Cerebellar cortex (tissue), 1 donor: Measurements from ENCODE around the gene RHD.
"Not testable (repeated sequence)": the region's sequence is repeated elsewhere in the genome, so short reads cannot be mapped to it uniquely, and the experiment has no call there.

Experiments used
- DNase-seq: peaks from one replicate; pipeline ENCODE4 v3.0.0-alpha.2; 2015; ENCODE audit warnings: low spot score

Gene RHD

DNA sequence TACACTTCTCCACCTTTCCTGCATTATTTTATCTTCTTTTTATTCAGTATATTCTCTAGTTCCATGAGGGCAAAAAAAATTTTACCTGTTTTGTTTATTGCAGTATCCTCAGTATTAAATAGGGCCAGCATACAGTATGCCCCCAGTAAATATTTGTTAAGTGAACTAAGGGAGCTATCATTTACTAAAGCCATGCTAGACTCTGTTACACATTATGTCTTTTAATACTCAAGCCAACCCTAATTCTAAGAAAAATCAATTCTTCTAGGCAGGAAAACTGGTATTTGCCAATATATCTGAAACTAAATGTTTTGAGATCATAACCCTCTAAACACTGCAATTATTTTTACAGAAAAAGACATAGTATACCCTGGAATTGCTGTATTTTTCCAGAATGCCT lies 84.1 kb downstream of the RHD start:
- no peak for DNase-seq

DNA sequence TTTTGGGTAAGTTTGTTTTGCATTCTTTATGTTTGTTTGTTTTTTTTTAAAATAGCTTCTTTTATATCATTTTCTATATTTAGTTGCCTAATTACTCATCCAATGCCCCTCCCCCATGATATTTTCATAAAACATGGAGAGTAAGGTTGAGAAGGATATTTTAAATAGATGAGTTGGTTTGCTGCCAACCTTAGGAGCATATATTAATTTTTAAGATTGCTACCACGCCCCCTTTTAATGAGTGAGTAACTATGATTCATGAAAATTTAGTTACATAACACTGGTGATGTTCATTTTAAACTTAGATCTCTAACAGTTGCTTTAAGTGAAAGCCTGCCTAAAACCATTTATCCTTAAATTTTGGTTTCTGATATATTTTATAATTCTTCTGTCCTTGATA lies 84.5 kb downstream of the RHD start:
- DNase-seq: no peak

DNA sequence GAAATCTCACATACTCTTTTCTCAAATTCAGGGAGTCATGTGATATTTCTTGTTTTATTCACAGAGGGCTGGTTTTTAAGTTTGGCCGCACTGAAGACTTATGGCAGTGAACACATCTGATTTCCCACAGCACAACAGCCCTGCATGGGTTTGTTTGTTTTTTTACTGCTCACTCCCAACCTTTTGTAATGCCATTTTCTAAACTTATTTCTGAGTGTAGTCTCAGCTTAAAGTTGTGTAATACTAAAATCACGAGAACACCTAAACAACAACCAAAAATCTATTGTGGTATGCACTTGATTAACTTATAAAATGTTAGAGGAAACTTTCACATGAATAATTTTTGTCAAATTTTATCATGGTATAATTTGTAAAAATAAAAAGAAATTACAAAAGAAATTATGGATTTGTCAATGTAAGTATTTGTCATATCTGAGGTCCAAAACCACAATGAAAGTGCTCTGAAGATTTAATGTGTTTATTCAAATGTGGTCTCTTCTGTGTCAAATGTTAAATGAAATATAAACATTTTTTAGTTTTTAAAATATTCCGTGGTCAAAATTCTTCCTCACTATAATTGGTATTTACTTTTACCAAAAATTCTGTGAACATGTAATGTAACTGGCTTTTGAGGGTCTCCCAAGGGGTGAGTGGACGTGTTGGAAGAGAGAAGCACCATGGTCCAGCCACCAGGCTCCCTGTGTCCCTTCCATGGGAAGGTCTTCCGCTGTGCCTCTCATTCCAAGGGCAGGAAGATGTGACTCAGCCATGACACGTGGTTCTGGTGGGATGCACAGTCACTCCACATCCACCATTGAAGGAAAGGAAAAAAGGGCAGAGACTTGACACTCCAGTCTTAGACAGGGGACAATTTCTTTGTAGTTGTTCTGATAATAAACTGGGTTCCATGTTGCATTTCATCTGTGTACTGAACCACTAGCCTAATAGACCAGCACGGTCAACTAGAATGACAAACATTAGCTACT lies 88.6 kb downstream of the RHD start:
- DNase-seq: no peak

DNA sequence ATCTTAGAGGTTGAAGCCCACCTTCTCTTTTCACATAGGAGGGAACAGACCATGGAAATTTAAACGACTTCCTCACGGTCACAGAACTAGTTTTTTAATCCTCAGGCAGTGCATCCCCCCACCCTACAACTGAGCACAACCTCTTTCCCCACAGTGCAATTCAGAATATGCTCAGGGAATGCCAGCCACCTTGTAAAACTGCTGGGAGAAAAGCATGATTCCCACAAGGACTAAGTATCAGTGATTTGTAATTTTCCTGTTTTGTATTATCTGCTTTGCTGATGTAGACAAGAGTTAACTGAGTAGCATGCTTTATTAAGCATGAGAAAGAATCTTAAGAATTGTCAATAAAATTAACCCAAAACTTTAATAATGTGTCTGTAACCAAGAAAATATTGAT lies 89.6 kb downstream of the RHD start:
- DNase-seq: no peak

DNA sequence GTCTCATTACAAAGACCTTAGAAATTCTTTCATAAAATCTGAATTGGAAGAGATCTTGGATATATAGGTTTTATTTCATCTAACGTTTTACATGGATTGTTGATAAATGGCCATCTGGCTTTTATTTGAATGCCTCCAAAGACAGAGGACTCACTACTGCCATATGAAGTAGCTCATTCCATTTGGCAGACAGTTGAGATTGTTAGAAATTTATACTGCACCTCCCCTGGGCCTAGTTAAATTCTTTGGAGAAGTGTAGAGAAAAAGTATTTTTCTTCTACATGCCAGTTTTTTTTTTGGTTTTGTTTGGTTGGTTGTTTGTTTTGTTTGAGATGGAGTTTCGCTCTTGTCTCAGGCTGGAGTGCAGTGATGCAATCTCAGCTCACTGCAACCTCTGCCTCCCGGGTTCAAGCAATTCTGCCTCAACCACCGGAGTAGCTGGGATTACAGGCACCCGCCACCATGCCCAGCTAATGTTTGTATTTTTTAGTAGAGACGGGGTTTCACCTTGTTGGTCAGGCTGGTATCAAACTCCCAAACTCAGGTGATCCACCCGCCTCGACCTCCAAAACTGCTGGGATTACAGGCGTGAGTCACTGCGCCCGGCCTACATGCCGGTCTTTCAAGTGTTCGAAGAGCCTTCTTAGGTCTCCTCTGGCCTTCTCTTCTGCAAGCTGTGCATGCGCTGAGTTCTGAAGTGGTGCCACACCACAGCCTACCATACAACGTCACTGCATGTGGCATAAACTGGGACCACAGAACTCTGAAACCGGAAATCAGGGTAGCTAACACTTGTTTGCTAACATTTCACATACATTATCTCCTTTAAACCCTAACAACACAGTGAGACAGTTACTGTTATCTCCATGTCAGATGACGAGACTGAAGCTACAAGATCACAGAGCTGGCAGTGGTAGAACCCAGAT lies 90.6 kb downstream of the RHD start:
- DNase-seq: not testable (repeated sequence)

DNA sequence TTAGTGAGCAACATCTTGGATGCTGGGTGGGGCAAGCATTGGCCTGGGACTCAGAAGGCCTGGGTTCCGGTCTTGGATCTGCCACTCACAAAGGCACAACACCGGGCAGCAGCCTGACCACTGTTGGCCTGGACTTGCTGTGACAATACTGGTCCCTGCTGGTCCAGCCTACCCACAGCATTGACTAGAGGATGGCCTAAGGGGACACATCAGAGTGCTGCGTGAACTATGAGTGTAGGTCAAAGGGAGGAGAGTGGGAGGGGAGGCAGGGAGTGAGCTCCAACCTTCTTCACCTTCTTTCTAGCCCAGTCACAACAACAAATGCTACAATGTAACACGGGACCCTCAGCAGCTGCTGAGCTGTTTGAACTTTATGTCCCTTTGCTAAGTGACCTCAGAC lies 96.9 kb downstream of the RHD start:
- DNase-seq: no peak

DNA sequence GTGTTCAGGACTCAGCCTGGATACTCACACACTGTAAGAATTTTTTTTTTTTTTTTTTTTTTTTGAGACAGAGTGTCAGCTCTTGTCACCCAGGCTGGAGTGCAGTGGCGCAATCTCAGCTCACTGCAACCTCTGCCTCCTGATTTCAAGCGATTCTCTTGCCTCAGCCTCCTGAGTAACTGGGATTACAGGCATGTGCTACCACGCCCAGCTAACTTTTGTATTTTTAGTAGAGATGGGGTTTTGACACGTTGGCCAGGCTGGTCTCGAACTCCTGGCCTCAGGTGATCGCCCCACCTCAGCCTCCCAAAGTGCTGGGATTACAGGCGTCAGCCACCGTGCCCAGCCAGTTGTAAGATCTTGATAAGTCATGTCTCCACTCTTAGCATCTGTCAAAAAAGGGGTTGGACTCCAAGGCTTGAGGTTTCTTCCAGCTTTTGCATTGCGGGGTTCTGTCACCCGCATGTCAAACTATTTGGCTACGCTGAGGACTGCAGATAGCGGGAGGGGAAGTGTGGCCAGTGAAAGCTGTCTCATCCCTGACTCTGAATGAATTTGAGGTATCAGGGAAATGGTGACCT lies 97.5 kb downstream of the RHD start:
- not testable (repeated sequence) for DNase-seq

DNA sequence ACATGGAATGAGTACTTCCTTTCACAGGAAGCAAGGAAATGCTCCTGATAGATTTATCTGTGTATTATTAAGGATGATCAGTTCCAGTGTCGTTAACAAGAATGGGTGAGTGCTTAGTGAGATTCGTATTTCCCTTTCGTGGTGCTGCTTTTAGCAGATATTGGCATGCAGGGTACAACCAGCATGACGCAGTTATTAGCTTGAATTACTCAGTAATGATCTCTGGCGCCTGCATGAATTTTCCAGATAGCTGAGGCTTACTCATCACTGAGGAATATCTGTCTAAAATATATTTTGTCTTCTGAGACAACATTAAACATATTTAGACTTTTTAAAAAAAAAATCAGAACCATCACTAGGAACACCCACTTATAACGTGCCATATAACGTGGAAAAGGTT lies 99.4 kb downstream of the RHD start:
- not testable (repeated sequence) for DNase-seq

DNA sequence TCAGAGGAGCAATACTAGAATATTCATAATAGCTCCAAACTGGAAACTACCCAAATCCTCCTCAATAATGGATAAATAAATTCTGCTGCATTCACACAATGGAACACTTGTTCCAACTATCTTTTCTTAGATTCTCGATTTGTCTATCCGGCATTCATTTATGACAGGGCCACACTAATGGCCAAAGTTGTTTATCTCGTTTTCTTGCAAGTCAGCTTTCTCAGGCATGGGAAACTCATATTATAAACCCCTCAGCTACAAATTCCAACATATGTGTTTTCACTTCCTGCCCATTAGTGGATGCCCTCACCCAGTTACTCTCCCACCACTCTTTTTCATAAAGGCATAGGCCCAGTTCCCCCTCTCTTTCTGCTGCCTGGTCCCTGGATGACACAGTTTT lies 106.1 kb downstream of the RHD start:
- not testable (repeated sequence) for DNase-seq
